HG03135 (cell line): ENCODE measurements around the gene TCL1B.
"Not testable (repeated sequence)": the region's sequence is repeated elsewhere in the genome, so short reads cannot be mapped to it uniquely, and the experiment has no call there.

Source experiments
- ATAC-seq: cut with Tn5 transposase; IDR thresholded peaks from one replicate; pipeline ENCODE4 v1.9.1; 2021; ENCODE audit warnings: mild to moderate bottlenecking, moderate library complexity; ENCODE audit not compliant: unreplicated experiment

TCL1B gene

DNA sequence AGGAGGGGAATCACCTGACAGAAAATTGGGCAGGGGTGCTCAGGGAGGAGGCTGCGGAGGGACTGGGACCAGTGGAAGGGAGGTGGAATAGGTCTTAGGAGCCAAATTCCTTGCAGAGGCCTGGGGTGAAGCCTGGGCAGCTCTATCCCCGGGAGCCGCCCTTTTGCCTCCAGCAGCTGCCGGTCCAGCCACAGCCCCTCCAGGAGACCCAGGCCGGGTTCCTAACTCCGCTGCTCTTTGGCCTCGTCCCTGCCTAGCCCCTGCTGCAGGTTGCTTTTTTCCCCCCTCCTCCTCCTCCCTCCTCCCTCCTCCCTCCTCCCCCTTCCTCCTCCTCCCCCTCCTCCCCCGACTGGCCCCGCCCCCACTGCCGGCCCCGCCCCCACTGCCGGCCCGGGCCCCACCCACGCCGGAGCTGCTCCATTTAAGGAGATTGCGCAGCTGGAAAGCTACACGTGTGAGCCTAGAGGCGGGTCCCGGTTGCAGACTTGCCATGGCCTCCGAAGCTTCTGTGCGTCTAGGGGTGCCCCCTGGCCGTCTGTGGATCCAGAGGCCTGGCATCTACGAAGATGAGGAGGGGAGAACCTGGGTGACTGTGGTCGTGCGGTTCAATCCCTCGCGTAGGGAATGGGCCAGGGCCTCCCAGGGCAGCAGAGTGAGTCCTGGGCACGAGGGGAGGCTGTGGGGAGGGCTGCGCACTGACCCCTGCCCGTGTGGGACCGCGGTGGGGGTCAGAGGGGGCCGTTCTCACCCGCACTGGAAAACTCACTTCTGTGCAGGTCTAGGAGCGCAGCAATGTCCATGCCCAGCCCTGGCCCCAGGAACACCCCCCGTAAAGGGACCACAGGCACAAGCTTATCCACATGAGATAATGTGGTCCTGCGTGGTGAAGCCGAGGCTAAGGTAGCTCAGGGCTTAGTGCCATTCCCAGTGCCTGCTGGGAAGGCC is at the start of gene TCL1B:
Gene TCL1B (plus strand): TSS at position 449 of the 945 bp plus-strand sequence. CDS start 42 bp downstream, at position 491.
- no peak for ATAC-seq

GRCh38 chr14:95644981-95645380 is 41.2 kb upstream of the TCL1B start:
- ATAC-seq: no peak

GRCh38 chr14:95645389-95645996 is 40.7 kb upstream of the TCL1B start:
- no peak for ATAC-seq

DNA sequence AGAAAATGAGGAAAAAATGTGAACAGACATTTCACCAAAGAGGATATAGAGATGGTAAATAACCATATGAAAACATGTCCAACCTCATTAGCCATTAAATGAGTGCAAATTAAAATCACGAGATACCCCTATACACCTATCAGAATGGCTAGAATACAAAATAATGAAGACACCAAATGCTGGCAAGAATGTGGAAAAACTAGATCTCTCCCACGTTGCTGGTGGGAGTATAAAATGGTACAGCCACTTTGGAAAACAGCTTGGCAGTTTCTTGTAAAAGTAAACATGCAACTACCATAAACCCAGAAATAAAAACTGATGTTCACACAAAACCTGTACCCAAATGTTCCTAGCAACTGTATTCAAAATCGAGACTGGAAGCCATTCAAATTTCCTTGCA is 38.3 kb upstream of the TCL1B start:
- ATAC-seq: no peak

DNA sequence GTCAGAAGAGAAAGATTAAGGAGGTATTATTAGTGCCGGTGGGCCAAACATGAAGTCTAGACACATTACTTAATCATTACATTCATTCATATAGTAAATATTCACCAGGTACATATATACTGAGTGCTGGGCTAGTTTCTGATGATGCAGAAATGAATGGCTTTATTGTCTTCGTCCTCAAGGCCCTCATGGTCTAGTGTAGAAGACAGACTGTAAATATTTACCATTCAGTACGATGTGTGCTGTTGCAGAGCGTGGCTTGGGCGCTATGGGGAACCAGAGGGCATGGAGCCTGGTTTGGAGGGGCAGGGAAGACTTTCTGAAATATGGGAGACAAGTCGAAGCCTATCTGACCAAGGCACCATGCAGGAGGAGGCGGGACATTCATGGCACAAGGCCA is 37.0 kb upstream of the TCL1B start:
- no peak for ATAC-seq

DNA sequence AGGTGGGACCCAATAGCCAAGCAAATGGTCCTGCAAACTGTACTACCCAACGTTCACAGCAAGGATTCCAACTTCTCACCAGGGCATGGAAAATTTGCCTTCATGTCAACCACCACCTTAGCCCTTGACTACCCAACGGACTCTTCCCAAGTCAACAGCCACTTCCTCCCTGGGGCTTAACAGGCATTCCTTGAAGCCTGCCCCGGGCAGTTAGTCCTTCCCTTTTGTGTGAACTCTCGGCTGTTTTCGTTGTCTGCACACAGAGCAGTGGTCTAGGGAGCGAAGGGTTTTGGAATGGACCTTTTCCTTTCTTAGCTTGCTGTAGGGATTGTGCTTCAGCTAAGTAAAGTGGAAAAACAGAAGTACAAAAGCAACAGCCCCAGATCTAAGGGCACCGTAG is 35.2 kb upstream of the TCL1B start:
- no peak for ATAC-seq

GRCh38 chr14:95651821-95652583 is 34.2 kb upstream of the TCL1B start:
- no peak for ATAC-seq

DNA sequence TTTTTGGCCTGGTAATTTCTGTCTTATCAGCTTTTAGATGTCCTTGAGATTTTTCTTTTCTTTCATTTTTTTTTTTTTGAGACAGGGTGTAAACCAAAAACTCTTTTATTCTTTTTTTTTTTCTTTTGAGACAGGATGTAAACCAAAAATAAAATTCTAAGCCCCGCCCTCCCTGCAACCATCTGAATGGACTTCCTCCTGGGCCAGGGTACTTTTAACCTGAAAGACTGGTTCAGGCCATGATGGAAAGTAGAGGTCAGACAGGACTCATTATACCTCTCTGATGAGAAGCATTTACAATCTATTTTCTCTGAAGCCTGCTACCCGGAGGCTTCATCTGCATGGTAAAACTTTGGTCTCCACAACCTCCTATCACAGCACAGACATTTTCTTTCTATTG is 33.5 kb upstream of the TCL1B start:
- no peak for ATAC-seq

DNA sequence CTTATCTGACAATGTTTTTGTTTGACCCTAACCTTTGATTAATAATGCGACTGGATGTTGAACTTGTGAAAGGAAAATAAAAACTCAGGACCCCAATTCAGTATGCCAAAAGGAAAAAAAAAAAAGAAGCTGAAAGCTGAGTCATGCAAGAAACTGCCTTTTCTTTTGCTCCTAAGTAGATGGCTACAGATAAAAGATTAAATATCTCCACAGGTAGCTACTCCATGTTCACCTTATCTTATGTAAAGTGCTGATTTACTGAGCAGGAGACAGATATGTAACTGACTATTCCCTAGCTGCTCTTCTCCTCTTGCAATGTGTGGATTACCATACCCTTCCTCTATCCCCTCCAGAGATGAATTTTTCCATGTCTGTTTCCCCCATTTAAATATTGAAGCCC is 30.8 kb upstream of the TCL1B start:
- ATAC-seq: no peak

- no peak for ATAC-seq
These were observed 29.6 kb upstream of the TCL1B start for GRCh38 chr14:95656634-95657033.

- ATAC-seq: no peak
These were observed 28.8 kb upstream of the TCL1B start for GRCh38 chr14:95657454-95657853.

DNA sequence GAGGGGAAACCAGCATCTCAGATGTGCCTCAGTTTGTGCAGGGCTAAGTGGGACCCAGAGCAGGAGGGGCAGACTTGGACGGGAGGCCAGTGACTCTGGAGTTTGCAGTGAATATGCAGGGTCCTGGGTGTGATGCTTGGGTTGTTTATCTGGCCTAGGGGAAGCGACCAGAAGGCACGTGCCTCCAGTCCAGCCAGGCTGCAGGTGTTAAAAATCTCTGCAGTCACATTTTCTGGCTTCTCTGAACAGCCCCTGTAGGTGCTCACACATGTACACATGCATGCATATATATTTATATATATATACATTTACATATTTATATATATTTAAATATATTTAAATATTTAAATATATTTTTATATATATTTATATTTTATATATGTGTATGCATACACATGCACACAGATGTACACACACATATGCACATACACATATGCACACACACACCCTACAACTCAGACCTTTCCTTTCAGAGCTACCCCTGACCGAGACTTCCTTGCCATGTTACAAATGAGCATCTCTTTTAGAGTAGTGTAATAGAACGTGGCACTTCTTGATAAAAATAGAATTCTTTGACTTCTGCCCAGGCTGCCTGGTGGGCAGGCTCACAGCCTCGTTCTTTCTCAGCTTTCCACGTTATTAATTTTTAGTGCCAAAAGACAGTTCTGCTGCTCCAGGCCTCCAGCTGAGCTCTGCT is 26.8 kb upstream of the TCL1B start:
- ATAC-seq: no peak

GRCh38 chr14:95659990-95660385 is 26.2 kb upstream of the TCL1B start:
- ATAC-seq: no peak

DNA sequence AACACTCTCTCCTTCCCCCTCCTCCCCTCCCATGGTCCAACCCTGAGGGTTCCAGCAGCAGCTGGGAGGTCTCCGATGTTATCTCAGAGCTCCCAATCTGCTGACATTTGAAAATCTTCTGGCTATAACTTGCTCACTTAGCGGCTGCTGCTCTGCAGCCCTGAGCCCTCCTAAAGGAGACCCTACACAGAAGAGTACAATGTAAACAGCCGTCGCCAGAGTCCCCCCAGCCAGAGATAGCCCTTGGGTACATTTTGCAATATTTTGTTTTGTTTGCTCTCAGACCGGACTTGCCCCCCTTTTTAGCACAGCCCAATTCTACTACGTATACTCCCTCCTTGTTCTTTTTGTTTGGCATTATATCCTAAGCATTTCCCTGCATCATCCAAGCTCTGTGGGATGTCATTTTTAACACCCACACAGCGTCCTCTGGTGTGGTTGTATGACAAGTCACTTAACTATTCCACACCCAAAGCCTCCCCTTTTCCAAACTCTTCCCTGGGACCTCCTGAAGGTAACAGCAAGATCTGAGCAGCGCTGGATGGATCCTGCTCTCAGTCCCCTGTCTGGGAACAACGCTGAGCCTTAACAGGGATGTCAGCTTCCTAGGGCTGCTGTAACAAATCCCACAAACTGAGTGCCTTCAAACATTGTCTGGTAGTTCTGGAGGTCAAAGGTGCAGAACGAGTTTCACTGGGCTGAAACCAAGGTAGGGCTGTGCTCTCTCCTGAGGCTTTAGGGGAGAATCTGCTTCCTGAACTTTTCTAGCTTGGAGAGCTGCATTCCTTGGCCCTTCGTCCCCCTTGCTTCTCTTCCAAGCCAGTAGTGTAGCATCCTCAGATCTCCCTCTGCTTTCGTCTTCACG is 25.3 kb upstream of the TCL1B start:
- no peak for ATAC-seq

GRCh38 chr14:95662376-95663186 is 23.6 kb upstream of the TCL1B start:
- ATAC-seq: peak; percentile 38

DNA sequence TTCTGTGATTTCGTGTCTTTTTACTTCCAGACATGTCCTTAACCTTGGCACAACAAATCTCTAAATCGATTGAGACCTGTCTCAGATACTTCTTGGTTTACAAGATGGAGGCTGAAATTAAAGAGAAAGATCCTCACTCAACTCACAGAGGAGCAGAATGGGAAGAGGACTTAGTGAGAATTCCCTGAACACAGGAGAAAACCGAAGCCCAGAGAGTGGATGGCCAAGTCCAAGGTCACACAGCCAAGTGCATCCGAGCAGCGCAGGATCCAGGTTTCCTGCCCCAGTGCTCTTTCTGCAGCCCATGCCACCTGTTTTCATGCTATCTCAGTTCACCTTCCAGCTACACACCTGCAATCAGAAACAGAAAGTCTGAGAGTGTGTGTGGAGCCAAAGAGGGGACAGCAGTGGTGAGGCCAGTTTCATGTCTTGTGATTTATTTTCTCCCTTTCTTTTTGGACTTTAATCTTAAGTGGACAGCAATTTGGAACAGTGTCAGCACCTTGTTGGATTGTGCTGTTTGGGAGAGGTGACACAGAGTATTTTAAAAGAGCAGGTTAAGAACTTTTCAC is 22.9 kb upstream of the TCL1B start:
- peak; percentile 33 for ATAC-seq

GRCh38 chr14:95664066-95664465 is 22.2 kb upstream of the TCL1B start:
- no peak for ATAC-seq

GRCh38 chr14:95664546-95664945 is 21.7 kb upstream of the TCL1B start:
- ATAC-seq: peak; percentile 32

DNA sequence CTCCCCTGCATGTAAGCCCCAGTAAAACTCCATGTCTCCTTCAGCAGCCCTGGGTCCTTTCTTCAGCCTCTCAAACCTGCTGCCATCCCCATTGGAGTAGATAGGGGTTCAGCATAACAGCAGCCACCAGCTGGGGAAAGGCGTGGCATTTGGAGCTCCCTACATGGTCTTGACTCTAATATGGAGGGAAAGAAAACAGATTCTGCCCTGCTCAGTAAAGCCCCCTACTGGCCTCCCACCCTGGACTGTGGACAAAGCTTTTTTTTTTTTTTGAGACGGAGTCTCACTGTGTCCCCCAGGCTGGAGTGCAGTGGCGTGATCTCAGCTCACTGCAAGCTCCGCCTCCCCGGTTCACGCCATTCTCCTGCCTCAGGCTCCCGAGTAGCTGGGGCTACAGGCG is 20.7 kb upstream of the TCL1B start:
- ATAC-seq: not testable (repeated sequence)
